ENCODE results near the gene IL21R.

IL21R gene

DNA sequence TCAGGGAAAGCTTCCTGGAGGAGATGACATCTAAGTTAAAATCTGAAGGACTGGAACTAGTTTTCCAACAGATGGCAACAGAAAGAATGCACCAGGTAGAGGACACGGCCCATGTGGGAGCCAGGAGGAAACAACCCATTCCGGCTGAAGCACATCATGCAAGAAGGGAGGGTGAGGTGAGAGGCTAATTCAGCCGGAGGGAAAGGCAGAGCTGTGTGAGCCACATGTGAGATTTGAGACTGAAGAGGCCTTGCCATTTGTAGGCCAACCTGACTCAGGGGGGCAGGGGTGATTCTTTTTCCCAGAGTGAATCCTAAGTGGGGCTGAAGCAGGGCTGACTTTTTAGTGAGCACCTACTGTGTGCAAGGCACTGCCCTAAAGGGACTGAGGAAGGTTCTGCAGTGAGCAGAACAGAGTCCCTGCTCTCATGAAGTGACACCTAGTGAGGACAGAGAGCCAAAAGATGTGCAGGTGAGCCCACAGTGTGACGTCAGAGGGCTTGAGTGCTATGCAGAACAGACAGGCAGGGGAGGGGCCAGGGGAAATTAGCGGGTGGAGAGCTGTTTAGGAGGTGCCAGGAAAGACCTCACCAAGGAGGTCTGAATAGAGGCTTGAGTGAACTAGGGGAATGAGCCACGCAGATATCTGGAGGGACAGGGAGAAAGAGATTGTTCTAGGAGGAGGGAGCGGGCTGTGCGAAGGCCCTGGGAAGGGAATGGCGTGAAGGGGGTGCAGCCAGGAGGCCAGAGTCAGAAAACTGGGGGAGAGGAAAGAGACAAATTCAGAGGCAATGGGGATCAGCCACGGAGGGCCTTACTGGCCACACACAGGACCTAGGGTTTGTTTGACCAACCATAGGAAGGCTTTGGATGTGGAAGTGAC is 19.8 kb upstream of the IL21R start:
- no peak overlapping the region for H3K4me3 ChIP-seq (replicated peaks; ENCODE audit: low read depth, low read length)
- TF ChIP-seq, protein P1, sequence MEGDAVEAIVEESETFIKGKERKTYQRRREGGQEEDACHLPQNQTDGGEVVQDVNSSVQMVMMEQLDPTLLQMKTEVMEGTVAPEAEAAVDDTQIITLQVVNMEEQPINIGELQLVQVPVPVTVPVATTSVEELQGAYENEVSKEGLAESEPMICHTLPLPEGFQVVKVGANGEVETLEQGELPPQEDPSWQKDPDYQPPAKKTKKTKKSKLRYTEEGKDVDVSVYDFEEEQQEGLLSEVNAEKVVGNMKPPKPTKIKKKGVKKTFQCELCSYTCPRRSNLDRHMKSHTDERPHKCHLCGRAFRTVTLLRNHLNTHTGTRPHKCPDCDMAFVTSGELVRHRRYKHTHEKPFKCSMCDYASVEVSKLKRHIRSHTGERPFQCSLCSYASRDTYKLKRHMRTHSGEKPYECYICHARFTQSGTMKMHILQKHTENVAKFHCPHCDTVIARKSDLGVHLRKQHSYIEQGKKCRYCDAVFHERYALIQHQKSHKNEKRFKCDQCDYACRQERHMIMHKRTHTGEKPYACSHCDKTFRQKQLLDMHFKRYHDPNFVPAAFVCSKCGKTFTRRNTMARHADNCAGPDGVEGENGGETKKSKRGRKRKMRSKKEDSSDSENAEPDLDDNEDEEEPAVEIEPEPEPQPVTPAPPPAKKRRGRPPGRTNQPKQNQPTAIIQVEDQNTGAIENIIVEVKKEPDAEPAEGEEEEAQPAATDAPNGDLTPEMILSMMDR (IDR thresholded peaks at IDR 0.05; ENCODE audit: low read depth, low read length, missing control alignments): no peak
- DNase-seq (ENCODE audit: extremely low read depth, low read depth): no peak

DNA sequence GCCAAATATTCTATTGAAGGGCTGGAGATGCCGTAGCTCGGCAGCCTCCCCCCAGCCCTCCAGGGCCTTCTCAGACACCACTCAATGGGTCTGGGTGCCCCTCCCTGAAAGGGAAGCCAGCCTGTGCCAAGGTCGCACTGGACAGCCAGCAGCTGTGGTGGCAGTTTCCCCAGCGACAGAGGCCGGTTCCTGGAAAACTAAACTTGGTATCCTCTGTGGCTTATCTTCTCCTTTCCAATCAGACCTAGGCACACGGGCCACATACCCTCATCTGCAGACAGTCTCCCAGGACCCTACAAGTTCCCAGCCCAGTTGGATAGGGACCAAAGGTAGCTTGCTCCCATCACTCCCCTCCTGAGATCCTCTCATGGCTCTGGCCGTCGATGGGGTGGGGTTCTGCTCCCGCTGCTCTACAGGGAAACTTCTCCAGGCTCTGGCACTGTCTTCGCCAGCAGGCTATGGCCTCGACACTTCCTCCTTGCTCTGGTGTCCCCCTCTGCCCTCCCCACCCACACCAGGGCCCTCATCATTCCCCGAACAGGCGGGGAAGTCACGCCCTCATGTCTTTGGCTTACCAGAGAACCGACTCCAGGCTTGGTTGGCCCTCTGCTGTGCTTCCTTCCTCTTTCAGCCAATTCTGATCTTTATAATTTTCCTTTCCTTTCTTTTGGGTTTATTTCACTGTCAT is 18.3 kb upstream of the IL21R start:
- TF ChIP-seq, protein P1 (IDR thresholded peaks at IDR 0.05; ENCODE audit: low read depth, low read length, missing control alignments): no peak
- no peak overlapping the region for H3K4me3 ChIP-seq (replicated peaks; ENCODE audit: low read depth, low read length)
- DNase-seq (ENCODE audit: extremely low read depth, low read depth): no peak

GRCh38 chr16:27384425-27384824 is 17.5 kb upstream of the IL21R start:
- DNase-seq (ENCODE audit: extremely low read depth, low read depth): no peak
- TF ChIP-seq, protein P1 (IDR thresholded peaks at IDR 0.05; ENCODE audit: low read depth, low read length, missing control alignments): no peak
- no peak overlapping the region for H3K4me3 ChIP-seq (replicated peaks; ENCODE audit: low read depth, low read length)

- no peak for DNase-seq (ENCODE audit: extremely low read depth, low read depth)
- no peak overlapping the region for H3K4me3 ChIP-seq (replicated peaks; ENCODE audit: low read depth, low read length)
- TF ChIP-seq, protein P1 (IDR thresholded peaks at IDR 0.05; ENCODE audit: low read depth, low read length, missing control alignments): no peak
Measured at GRCh38 chr16:27385398-27385797, 16.6 kb upstream of the IL21R start.

DNA sequence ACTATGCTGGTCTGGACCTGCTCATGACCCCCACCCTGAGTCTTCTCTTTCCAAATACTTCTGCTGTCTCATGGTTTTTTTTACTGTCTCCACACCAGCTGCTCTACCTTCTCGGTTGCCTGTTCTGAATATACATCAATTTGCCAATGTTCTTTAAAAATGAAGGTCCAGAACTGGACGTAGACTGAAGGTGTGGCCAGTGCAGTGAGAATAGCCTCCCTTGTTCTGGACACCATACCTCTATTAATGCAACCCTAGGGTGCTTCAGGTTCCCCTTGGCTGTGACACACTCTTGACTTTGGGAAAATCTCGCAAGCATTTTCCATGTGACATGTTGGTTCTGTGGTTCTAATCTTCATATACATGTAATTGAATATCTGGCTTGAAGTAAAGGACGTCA is 15.3 kb upstream of the IL21R start:
- no peak for DNase-seq (ENCODE audit: extremely low read depth, low read depth)
- TF ChIP-seq, protein P1 (IDR thresholded peaks at IDR 0.05; ENCODE audit: low read depth, low read length, missing control alignments): no peak
- no peak overlapping the region for H3K4me3 ChIP-seq (replicated peaks; ENCODE audit: low read depth, low read length)

- H3K4me3 ChIP-seq (replicated peaks; ENCODE audit: low read depth, low read length): no peak overlapping the region
- DNase-seq (ENCODE audit: extremely low read depth, low read depth): no peak
- TF ChIP-seq, protein P1 (IDR thresholded peaks at IDR 0.05; ENCODE audit: low read depth, low read length, missing control alignments): no peak
Measured at GRCh38 chr16:27387724-27388123, 14.2 kb upstream of the IL21R start.

Measured in HFF-Myc (cell line).